HEK293 (cell line): Measurements from ENCODE around the gene DHRS12.

ENCODE experiments used
- CTCF ChIA-PET: fragments of 350-600 bp; formaldehyde crosslinking; extraction: SDS; loops from one replicate; lab custom pipeline; 2021; ENCODE audit warnings: antibody characterized with exemption; lab: Yijun Ruan, JAX
- POLR2A ChIA-PET: fragments of 300-600 bp; formaldehyde crosslinking; extraction: SDS; loops from one replicate; lab custom pipeline; 2020; ENCODE audit warnings: antibody characterized with exemption, inconsistent platforms; lab: Yijun Ruan, JAX
- H3K27ac ChIP-seq: fragments of 200-500 bp; sonication (Bioruptor generic); 2 replicates; pipeline ENCODE4 v1.5.1; 2014; ENCODE audit warnings: low read depth, low read length, control low read depth, inconsistent platforms; ENCODE audit errors: extremely low read depth
- H3K36me3 ChIP-seq, 2 experiments: fragments of 200-500 bp in 1 of 2; sonication (Bioruptor generic) in 1 of 2; 1 replicate in 1 of 2; 2 replicates in 1 of 2; pipeline ENCODE4 v1.5.1; 2014 to 2017; ENCODE audit warnings: inconsistent platforms in 2 of 2, low read length in 2 of 2; ENCODE audit not compliant: control insufficient read depth in 2 of 2, insufficient read depth in 1 of 2
- H3K4me1 ChIP-seq: fragments of 200-500 bp; sonication (Bioruptor generic); 2 replicates; pipeline ENCODE4 v1.5.1; 2014; ENCODE audit warnings: mild to moderate bottlenecking, low read length, inconsistent platforms; ENCODE audit not compliant: control insufficient read depth, insufficient read depth
- H3K4me3 ChIP-seq: 2 replicates; pipeline ENCODE4 v1.5.1; 2011; ENCODE audit warnings: low read depth, mild to moderate bottlenecking, control low read depth, low read length, moderate library complexity
- H3K9me3 ChIP-seq: fragments of 200-500 bp; sonication (Bioruptor generic); 2 replicates; pipeline ENCODE4 v1.5.1; 2014; ENCODE audit warnings: low read depth, low read length, inconsistent platforms; ENCODE audit not compliant: control insufficient read depth, insufficient read depth
- HOXA7 ChIP-seq: sonication (generic); formaldehyde crosslinking; IDR thresholded peaks from 2 replicates; pipeline ENCODE4 v1.8.1; 2022; ENCODE audit warnings: missing genetic modification reagents, borderline replicate concordance
- HOXC10 ChIP-seq: sonication (generic); formaldehyde crosslinking; IDR thresholded peaks from 2 replicates; pipeline ENCODE4 v1.8.1; 2023; ENCODE audit warnings: mild to moderate bottlenecking, missing genetic modification reagents
- HOXD13 ChIP-seq: sonication (generic); formaldehyde crosslinking; IDR thresholded peaks from 2 replicates; pipeline ENCODE4 v1.8.0; 2022; ENCODE audit warnings: missing genetic modification reagents, borderline replicate concordance
- MEIS1 ChIP-seq: sonication (generic); formaldehyde crosslinking; IDR thresholded peaks from 2 replicates; pipeline ENCODE4 v1.8.1; 2022; ENCODE audit warnings: missing genetic modification reagents, mild to moderate bottlenecking, borderline replicate concordance
- MYNN ChIP-seq: fragments of 450-650 bp; formaldehyde crosslinking; IDR thresholded peaks from 2 replicates; pipeline ENCODE4 v1.5.1; 2016; ENCODE audit warnings: missing biosample characterization, missing genetic modification characterization, borderline replicate concordance
- SP7 ChIP-seq: fragments of 450-650 bp; formaldehyde crosslinking; IDR thresholded peaks from 2 replicates; pipeline ENCODE4 v1.5.1; 2016; ENCODE audit warnings: missing biosample characterization, missing genetic modification characterization
- ZBTB1 ChIP-seq: fragments of 450-650 bp; formaldehyde crosslinking; IDR thresholded peaks from 2 replicates; pipeline ENCODE4 v1.5.1; 2016; ENCODE audit warnings: missing biosample characterization, missing genetic modification characterization
- ZNF114 ChIP-seq: fragments of 450-650 bp; formaldehyde crosslinking; IDR thresholded peaks from 2 replicates; pipeline ENCODE4 v1.5.0; 2017; ENCODE audit warnings: missing biosample characterization, missing genetic modification characterization
- ZNF211 ChIP-seq: fragments of 450-650 bp; formaldehyde crosslinking; IDR thresholded peaks from 2 replicates; pipeline ENCODE4 v1.5.1; 2016; ENCODE audit warnings: low read depth, missing biosample characterization, missing genetic modification characterization
- ZNF248 ChIP-seq: fragments of 450-650 bp; formaldehyde crosslinking; IDR thresholded peaks from 2 replicates; pipeline ENCODE4 v1.5.1; 2017; ENCODE audit warnings: missing biosample characterization, missing genetic modification characterization
- ZNF302 ChIP-seq: fragments of 450-650 bp; formaldehyde crosslinking; IDR thresholded peaks from 2 replicates; pipeline ENCODE4 v1.5.1; 2016; ENCODE audit warnings: missing biosample characterization, missing genetic modification characterization, low read depth
- ZNF311 ChIP-seq: fragments of 450-650 bp; formaldehyde crosslinking; IDR thresholded peaks from 2 replicates; pipeline ENCODE4 v1.5.1; 2017; ENCODE audit warnings: missing biosample characterization, missing genetic modification characterization, borderline replicate concordance
- ZNF354C ChIP-seq: fragments of 450-650 bp; formaldehyde crosslinking; IDR thresholded peaks from 2 replicates; pipeline ENCODE4 v1.5.1; 2016; ENCODE audit warnings: missing biosample characterization, missing genetic modification characterization, low read depth, borderline replicate concordance
- ZNF530 ChIP-seq: fragments of 450-650 bp; formaldehyde crosslinking; IDR thresholded peaks from 2 replicates; pipeline ENCODE4 v1.5.1; 2016; ENCODE audit warnings: low read depth, missing biosample characterization, missing genetic modification characterization
- ZNF544 ChIP-seq: fragments of 450-650 bp; formaldehyde crosslinking; IDR thresholded peaks from 2 replicates; pipeline ENCODE4 v1.5.0; 2017; ENCODE audit warnings: missing biosample characterization, missing genetic modification characterization
- ZNF561 ChIP-seq: fragments of 450-650 bp; IDR thresholded peaks from 2 replicates; pipeline ENCODE4 v1.5.1; 2018; ENCODE audit warnings: missing biosample characterization, missing genetic modification characterization, borderline replicate concordance
- ZNF610 ChIP-seq: fragments of 450-650 bp; formaldehyde crosslinking; IDR thresholded peaks from 2 replicates; pipeline ENCODE4 v1.5.1; 2016; ENCODE audit warnings: missing biosample characterization, missing genetic modification characterization, borderline replicate concordance
- ZNF791 ChIP-seq: fragments of 450-650 bp; formaldehyde crosslinking; IDR thresholded peaks from 2 replicates; pipeline ENCODE4 v1.5.1; 2016; ENCODE audit warnings: missing biosample characterization, missing genetic modification characterization
- ZNF843 ChIP-seq: fragments of 450-650 bp; formaldehyde crosslinking; IDR thresholded peaks from 2 replicates; pipeline ENCODE4 v1.5.1; 2016; ENCODE audit warnings: missing biosample characterization, missing genetic modification characterization
- TF ChIP-seq, protein P1 (sequence below): fragments of 450-650 bp; formaldehyde crosslinking; IDR thresholded peaks from 2 replicates; pipeline ENCODE4 v1.5.1; 2016; ENCODE audit warnings: missing biosample characterization, missing genetic modification characterization, borderline replicate concordance
- TF ChIP-seq, protein P2 (sequence below): fragments of 450-650 bp; formaldehyde crosslinking; IDR thresholded peaks from 2 replicates; pipeline ENCODE4 v1.5.1; 2016; ENCODE audit warnings: missing biosample characterization, missing genetic modification characterization
- TF ChIP-seq, protein P3 (sequence below): fragments of 450-650 bp; formaldehyde crosslinking; IDR thresholded peaks from 2 replicates; pipeline ENCODE4 v1.5.1; 2017; ENCODE audit warnings: missing biosample characterization, missing genetic modification characterization
- TF ChIP-seq, protein P4 (sequence below): fragments of 450-650 bp; formaldehyde crosslinking; IDR thresholded peaks from 2 replicates; pipeline ENCODE4 v1.5.1; 2016; ENCODE audit warnings: missing biosample characterization, missing genetic modification characterization, low read depth
- TF ChIP-seq, protein P5 (sequence below): fragments of 450-650 bp; formaldehyde crosslinking; IDR thresholded peaks from 2 replicates; pipeline ENCODE4 v1.5.1; 2016; ENCODE audit warnings: missing biosample characterization, missing genetic modification characterization
- TF ChIP-seq, protein P6 (sequence below): fragments of 450-650 bp; formaldehyde crosslinking; IDR thresholded peaks from 2 replicates; pipeline ENCODE4 v1.5.1; 2016; ENCODE audit warnings: missing biosample characterization, missing genetic modification characterization

The DHRS12 gene

DNA sequence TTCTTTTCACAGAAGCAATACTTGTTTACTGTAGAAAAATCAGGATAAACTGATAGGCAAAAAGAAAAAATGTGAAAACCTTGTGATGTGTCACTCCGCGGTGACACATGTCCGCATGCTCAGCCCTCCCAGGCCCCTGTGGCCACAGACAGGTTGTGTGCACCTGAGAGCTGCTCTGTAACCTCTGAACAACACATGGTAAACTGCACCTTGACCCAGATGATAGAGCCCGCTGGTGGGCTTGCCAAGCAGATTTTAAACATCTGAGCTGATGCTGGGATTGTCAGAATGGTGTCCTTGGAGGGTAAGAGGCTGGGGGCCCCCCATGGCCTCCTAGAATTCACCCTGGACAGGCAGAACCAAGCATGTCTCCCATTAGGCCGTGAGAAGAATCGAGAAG, 33.8 kb downstream of the DHRS12 start:
- Histone ChIP-seq H3K4me3 (no peak overlapping the region), H3K9me3 (no peaks in the 10 kb centered on the region), H3K27ac (no peak overlapping the region), H3K4me1 (no peaks in the 10 kb centered on the region), H3K36me3 (no peaks in the 10 kb centered on the region)
- CTCF ChIA-PET = no interaction called here
- POLR2A ChIA-PET = no interaction called here
- TF ChIP-seq MEIS1 (CRISPR knock-in tag) = no peak
- TF ChIP-seq ZNF211 (tag by site-specific recombination) = no peak
- no peak for TF ChIP-seq ZNF302 (tag by site-specific recombination)
- no peak for TF ChIP-seq HOXC10 (CRISPR knock-in tag)
- TF ChIP-seq MYNN = no peak
- TF ChIP-seq, protein P1, sequence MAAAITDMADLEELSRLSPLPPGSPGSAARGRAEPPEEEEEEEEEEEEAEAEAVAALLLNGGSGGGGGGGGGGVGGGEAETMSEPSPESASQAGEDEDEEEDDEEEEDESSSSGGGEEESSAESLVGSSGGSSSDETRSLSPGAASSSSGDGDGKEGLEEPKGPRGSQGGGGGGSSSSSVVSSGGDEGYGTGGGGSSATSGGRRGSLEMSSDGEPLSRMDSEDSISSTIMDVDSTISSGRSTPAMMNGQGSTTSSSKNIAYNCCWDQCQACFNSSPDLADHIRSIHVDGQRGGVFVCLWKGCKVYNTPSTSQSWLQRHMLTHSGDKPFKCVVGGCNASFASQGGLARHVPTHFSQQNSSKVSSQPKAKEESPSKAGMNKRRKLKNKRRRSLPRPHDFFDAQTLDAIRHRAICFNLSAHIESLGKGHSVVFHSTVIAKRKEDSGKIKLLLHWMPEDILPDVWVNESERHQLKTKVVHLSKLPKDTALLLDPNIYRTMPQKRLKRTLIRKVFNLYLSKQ (tag by site-specific recombination) = no peak

GRCh38 chr13:51769455-51770127, 34.4 kb downstream of the DHRS12 start:
- no peak overlapping the region for H3K27ac ChIP-seq
- no peak overlapping the region for H3K4me3 ChIP-seq
- no peaks in the 10 kb centered on the region for H3K9me3 ChIP-seq
- TF ChIP-seq, protein P2, sequence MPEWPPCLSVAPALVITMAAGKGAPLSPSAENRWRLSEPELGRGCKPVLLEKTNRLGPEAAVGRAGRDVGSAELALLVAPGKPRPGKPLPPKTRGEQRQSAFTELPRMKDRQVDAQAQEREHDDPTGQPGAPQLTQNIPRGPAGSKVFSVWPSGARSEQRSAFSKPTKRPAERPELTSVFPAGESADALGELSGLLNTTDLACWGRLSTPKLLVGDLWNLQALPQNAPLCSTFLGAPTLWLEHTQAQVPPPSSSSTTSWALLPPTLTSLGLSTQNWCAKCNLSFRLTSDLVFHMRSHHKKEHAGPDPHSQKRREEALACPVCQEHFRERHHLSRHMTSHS = no peak
- TF ChIP-seq ZNF791 = no peak
- TF ChIP-seq ZNF561 (tag by site-specific recombination) = no peak
- TF ChIP-seq ZNF544 (tag by site-specific recombination) = no peak
- TF ChIP-seq HOXD13 = no peak
- TF ChIP-seq ZNF248 (tag by site-specific recombination) = no peak
- TF ChIP-seq SP7 = no peak
- TF ChIP-seq, protein P3, sequence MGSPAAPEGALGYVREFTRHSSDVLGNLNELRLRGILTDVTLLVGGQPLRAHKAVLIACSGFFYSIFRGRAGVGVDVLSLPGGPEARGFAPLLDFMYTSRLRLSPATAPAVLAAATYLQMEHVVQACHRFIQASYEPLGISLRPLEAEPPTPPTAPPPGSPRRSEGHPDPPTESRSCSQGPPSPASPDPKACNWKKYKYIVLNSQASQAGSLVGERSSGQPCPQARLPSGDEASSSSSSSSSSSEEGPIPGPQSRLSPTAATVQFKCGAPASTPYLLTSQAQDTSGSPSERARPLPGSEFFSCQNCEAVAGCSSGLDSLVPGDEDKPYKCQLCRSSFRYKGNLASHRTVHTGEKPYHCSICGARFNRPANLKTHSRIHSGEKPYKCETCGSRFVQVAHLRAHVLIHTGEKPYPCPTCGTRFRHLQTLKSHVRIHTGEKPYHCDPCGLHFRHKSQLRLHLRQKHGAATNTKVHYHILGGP (tag by site-specific recombination) = no peak
- TF ChIP-seq ZBTB1 (tag by site-specific recombination) = no peak
- no peak for TF ChIP-seq ZNF530 (tag by site-specific recombination)
- no peak for TF ChIP-seq ZNF354C
- no peaks in the 10 kb centered on the region for H3K36me3 ChIP-seq
- no peaks in the 10 kb centered on the region for H3K4me1 ChIP-seq
- ChIA-PET CTCF (no interaction called here), POLR2A (no interaction called here)

DNA sequence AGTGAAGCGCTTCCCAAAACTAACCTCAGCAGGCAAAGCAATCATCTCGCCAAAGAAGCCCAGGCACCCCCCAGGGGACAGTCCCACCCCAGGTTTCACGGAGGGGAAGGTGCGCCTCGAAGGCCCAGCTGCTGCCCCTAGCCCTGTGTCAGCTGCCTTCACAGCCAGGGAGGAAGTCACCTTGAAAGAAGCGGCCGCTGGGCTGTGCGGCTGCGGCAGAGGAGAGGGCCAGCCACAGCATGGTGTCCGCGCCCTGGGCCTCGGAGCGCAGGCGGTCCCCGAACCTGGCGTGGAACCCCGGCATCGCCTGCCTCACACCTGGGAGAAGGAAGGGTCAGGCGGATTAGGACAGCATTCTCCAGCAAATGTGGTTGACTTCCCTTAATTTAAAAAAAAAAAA, 35.0 kb downstream of the DHRS12 start:
- POLR2A ChIA-PET = no interaction called here
- H3K27ac ChIP-seq = no peak overlapping the region
- CTCF ChIA-PET = no interaction called here
- no peaks in the 10 kb centered on the region for H3K36me3 ChIP-seq
- no peak overlapping the region for H3K4me3 ChIP-seq
- peaks cover 4% of the 10 kb centered on the region; the same call in 1 of the 2 replicates for H3K4me1 ChIP-seq
- no peaks in the 10 kb centered on the region for H3K9me3 ChIP-seq
- TF ChIP-seq HOXA7 (CRISPR knock-in tag) (no peak), ZNF114 (tag by site-specific recombination) (no peak), ZNF311 (tag by site-specific recombination) (no peak), ZNF843 (tag by site-specific recombination) (no peak), ZNF610 (tag by site-specific recombination) (no peak)
- TF ChIP-seq, protein P4, sequence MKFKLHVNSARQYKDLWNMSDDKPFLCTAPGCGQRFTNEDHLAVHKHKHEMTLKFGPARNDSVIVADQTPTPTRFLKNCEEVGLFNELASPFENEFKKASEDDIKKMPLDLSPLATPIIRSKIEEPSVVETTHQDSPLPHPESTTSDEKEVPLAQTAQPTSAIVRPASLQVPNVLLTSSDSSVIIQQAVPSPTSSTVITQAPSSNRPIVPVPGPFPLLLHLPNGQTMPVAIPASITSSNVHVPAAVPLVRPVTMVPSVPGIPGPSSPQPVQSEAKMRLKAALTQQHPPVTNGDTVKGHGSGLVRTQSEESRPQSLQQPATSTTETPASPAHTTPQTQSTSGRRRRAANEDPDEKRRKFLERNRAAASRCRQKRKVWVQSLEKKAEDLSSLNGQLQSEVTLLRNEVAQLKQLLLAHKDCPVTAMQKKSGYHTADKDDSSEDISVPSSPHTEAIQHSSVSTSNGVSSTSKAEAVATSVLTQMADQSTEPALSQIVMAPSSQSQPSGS = no peak
- TF ChIP-seq, protein P5, sequence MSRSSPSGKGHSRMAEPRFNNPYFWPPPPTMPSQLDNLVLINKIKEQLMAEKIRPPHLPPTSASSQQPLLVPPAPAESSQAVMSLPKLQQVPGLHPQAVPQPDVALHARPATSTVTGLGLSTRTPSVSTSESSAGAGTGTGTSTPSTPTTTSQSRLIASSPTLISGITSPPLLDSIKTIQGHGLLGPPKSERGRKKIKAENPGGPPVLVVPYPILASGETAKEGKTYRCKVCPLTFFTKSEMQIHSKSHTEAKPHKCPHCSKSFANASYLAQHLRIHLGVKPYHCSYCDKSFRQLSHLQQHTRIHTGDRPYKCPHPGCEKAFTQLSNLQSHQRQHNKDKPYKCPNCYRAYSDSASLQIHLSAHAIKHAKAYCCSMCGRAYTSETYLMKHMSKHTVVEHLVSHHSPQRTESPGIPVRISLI (tag by site-specific recombination) = no peak
- TF ChIP-seq, protein P6, sequence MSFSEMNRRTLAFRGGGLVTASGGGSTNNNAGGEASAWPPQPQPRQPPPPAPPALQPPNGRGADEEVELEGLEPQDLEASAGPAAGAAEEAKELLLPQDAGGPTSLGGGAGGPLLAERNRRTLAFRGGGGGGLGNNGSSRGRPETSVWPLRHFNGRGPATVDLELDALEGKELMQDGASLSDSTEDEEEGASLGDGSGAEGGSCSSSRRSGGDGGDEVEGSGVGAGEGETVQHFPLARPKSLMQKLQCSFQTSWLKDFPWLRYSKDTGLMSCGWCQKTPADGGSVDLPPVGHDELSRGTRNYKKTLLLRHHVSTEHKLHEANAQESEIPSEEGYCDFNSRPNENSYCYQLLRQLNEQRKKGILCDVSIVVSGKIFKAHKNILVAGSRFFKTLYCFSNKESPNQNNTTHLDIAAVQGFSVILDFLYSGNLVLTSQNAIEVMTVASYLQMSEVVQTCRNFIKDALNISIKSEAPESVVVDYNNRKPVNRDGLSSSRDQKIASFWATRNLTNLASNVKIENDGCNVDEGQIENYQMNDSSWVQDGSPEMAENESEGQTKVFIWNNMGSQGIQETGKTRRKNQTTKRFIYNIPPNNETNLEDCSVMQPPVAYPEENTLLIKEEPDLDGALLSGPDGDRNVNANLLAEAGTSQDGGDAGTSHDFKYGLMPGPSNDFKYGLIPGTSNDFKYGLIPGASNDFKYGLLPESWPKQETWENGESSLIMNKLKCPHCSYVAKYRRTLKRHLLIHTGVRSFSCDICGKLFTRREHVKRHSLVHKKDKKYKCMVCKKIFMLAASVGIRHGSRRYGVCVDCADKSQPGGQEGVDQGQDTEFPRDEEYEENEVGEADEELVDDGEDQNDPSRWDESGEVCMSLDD = no peak
